ENCODE measurements around the gene BNC2. TPM values are rescaled to one million over a fixed set of nuclear protein-coding genes. Genes with fewer than 3 reads are reported as not detected.

BNC2 gene
- total and polyA plus RNA-seq, 2 donors (not counting 1 experiment from before 2014, with no cell fraction given) = 34.7 to 39.1 TPM

- no peak for TF ChIP-seq EZH2 (IDR thresholded peaks at IDR 0.05; ENCODE audit: low read length, missing control alignments)
- TF ChIP-seq CTCF (conservative IDR thresholded peaks at IDR 0.05 in 1 of 2, IDR thresholded peaks at IDR 0.05 in 1 of 2; ENCODE audit: low read depth in 1 of 2, low read length in 2 of 2) = no peak
- no peaks in the 10 kb centered on the region for H3K9me3 ChIP-seq (ENCODE audit: control insufficient read depth, insufficient read depth, low read depth, low read length)
- H3K36me3 ChIP-seq (ENCODE audit: control insufficient read depth, insufficient read depth, low read length) = no peaks in the 10 kb centered on the region
- no peaks in the 10 kb centered on the region for H3K27me3 ChIP-seq (ENCODE audit: control insufficient read depth, insufficient read depth, low read length)
- no peaks in the 10 kb centered on the region for H3K4me1 ChIP-seq (ENCODE audit: control insufficient read depth, extremely low read depth, insufficient read depth, low read length)
- no peaks in the 10 kb centered on the region for H4K20me1 ChIP-seq (ENCODE audit: control insufficient read depth, extremely low read depth, insufficient read depth, low read length)
- peaks cover 16% of the 10 kb centered on the region for H3K79me2 ChIP-seq (ENCODE audit: control insufficient read depth, insufficient read depth, low read length)
- no peak for DNase-seq (ENCODE audit: low read depth in 2 of 2)
- H2AFZ ChIP-seq (ENCODE audit: low read length) = no peak overlapping the region
- H3K27ac ChIP-seq (ENCODE audit: insufficient read depth, low read length) = no peak overlapping the region
- H3K4me2 ChIP-seq (ENCODE audit: extremely low read depth, insufficient read depth, low read length) = no peak overlapping the region
- H3K4me3 ChIP-seq (replicated peaks in 1 of 4; ENCODE audit: control extremely low read depth in 1 of 4, insufficient read depth in 1 of 4, low read depth in 3 of 4, low read length in 4 of 4) = no peak overlapping the region
- H3K9ac ChIP-seq (ENCODE audit: insufficient read depth, low read length) = no peak overlapping the region
Observed at GRCh38 chr9:16753256-16753655, 117.2 kb downstream of the BNC2 start.

GRCh38 chr9:16752601-16753000 is 117.9 kb downstream of the BNC2 start:
- Histone ChIP-seq H3K27ac (ENCODE audit: insufficient read depth, low read length) (no peak overlapping the region), H3K4me1 (ENCODE audit: control insufficient read depth, extremely low read depth, insufficient read depth, low read length) (no peaks in the 10 kb centered on the region), H2AFZ (ENCODE audit: low read length) (no peak overlapping the region), H3K9ac (ENCODE audit: insufficient read depth, low read length) (no peak overlapping the region), H3K27me3 (ENCODE audit: control insufficient read depth, insufficient read depth, low read length) (no peaks in the 10 kb centered on the region), H3K36me3 (ENCODE audit: control insufficient read depth, insufficient read depth, low read length) (no peaks in the 10 kb centered on the region), H3K9me3 (ENCODE audit: control insufficient read depth, insufficient read depth, low read depth, low read length) (no peaks in the 10 kb centered on the region), H3K79me2 (ENCODE audit: control insufficient read depth, insufficient read depth, low read length) (peaks cover 15% of the 10 kb centered on the region), H3K4me3 (replicated peaks in 1 of 4; ENCODE audit: control extremely low read depth in 1 of 4, insufficient read depth in 1 of 4, low read depth in 3 of 4, low read length in 4 of 4) (no peak overlapping the region), H3K4me2 (ENCODE audit: extremely low read depth, insufficient read depth, low read length) (no peak overlapping the region), H4K20me1 (ENCODE audit: control insufficient read depth, extremely low read depth, insufficient read depth, low read length) (no peaks in the 10 kb centered on the region)
- DNase-seq (ENCODE audit: low read depth in 2 of 2) = no peak
- TF ChIP-seq EZH2 (IDR thresholded peaks at IDR 0.05; ENCODE audit: low read length, missing control alignments) (no peak), CTCF (conservative IDR thresholded peaks at IDR 0.05 in 1 of 2, IDR thresholded peaks at IDR 0.05 in 1 of 2; ENCODE audit: low read depth in 1 of 2, low read length in 2 of 2) (no peak)

DNA sequence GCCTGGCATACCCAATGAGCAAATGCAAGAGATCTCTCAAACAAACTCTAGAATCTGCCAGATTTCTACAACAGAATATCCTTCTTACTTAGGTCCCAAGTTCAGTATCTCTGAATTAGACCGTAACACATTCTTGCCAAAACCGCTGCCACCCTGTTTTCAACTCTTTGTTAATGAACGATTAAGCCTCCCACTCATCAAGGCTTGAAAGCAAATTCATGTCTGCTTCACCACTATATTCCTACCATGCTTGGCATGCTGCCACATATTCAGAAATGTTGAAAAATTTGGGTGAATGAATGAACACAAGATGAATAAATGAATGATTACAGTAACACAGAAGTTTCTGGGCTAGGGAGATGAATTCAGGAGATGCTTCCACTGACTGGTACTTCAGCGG is 119.9 kb downstream of the BNC2 start:
- no peak overlapping the region for H3K27ac ChIP-seq (ENCODE audit: insufficient read depth, low read length)
- no peaks in the 10 kb centered on the region for H3K4me1 ChIP-seq (ENCODE audit: control insufficient read depth, extremely low read depth, insufficient read depth, low read length)
- H2AFZ ChIP-seq (ENCODE audit: low read length) = no peak overlapping the region
- H4K20me1 ChIP-seq (ENCODE audit: control insufficient read depth, extremely low read depth, insufficient read depth, low read length) = no peaks in the 10 kb centered on the region
- H3K27me3 ChIP-seq (ENCODE audit: control insufficient read depth, insufficient read depth, low read length) = no peaks in the 10 kb centered on the region
- no peaks in the 10 kb centered on the region for H3K36me3 ChIP-seq (ENCODE audit: control insufficient read depth, insufficient read depth, low read length)
- H3K9me3 ChIP-seq (ENCODE audit: control insufficient read depth, insufficient read depth, low read depth, low read length) = no peaks in the 10 kb centered on the region
- TF ChIP-seq CTCF (conservative IDR thresholded peaks at IDR 0.05 in 1 of 2, IDR thresholded peaks at IDR 0.05 in 1 of 2; ENCODE audit: low read depth in 1 of 2, low read length in 2 of 2) (no peak), EZH2 (IDR thresholded peaks at IDR 0.05; ENCODE audit: low read length, missing control alignments) (no peak)
- no peak overlapping the region for H3K4me3 ChIP-seq (replicated peaks in 1 of 4; ENCODE audit: control extremely low read depth in 1 of 4, insufficient read depth in 1 of 4, low read depth in 3 of 4, low read length in 4 of 4)
- no peak overlapping the region for H3K4me2 ChIP-seq (ENCODE audit: extremely low read depth, insufficient read depth, low read length)
- DNase-seq (ENCODE audit: low read depth in 2 of 2) = no peak
- peaks cover 16% of the 10 kb centered on the region for H3K79me2 ChIP-seq (ENCODE audit: control insufficient read depth, insufficient read depth, low read length)
- no peak overlapping the region for H3K9ac ChIP-seq (ENCODE audit: insufficient read depth, low read length)

Measured in fibroblast of lung (primary cell).